Right ventricle myocardium superior (tissue), 1 donor: ENCODE results near the gene CRADD. TPM values are rescaled to one million over a fixed set of nuclear protein-coding genes. Genes with fewer than 3 reads are reported as not detected.

ENCODE experiments used
- ATAC-seq: fragments of 200-7000 bp; cut with Tn5 transposase; one replicate; pipeline ENCODE4 v1.9.1; 2020; ENCODE audit warnings: mild to moderate bottlenecking; ENCODE audit not compliant: poor library complexity
- DNase-seq: peaks from one replicate; pipeline ENCODE4 v3.0.0-alpha.2; 2020
- intact Hi-C: fragments of 100-400 bp; cut with DNase I; formaldehyde crosslinking; loops from one replicate; pipeline ENCODE4 v1.11.2; 2022
- total RNA-seq: library from RNA; stranded (reverse); fragmentation: NEBNext Ultra II Directional; extraction: Animal tissue kit (Norgen Biotek cat#: 25700); gene quantifications from one replicate; pipeline ENCODE4 v1.2.1, GENCODE V29; 2021
- donor health status: DM: no; HTN: yes; CAD: no; lungs with severe emphysema.

The CRADD gene
- total RNA-seq, 1 donor from 2014 or later: 35.8 TPM

DNA sequence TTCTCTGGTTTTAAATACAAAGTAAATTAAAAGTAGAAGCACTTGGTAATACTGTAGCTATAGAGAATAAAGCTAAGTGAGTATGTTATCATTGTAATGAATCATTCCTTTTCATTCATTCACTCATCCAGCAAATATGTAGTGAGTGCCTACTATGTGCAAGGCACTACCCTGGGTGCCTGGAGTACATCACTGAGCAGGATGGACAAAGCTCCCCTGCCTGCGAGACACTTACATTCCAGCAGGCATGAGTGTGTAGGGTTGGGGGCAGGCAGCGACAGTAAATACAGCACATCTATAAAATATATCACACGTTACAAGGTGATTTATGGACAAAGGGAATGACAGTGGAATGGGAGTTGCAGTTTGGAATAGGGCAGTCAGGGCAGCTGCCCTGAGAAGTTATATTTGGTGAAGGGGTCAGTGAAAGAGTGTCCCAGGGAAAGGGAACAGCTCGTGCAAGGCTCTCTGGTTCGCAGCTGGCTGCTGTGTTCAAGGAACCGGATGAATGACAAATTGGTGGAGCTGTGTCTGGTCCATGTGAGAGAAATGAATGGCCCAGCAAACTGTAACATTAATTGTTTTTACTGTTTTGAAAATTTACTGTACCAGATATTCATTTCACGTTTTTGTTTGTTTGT is 159.6 kb downstream of the CRADD start:
- no peak for DNase-seq
- peak; percentile 59 for ATAC-seq
- intact Hi-C loops: no loop called here

DNA sequence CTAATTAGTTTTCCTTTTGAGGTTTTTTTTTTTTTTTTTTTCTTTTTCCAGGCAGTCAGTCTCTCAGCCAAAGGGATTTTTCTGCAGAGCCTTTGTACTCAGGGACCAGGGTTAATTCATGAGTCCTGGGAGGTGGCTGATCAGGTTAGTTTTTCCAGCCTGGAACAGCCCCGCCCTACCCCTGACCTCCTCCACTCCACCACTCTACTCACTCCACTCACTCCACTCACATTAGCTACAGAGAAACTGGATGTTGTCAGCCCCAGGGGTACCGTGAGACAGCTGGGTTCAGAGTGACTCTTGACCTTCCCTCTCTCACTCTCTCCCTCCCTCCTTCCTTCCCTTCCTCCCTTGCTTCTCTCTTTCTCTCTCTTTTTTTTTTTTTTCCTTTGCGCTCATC is 161.0 kb downstream of the CRADD start:
- ATAC-seq (peak; percentile 68), DNase-seq (no peak)
- intact Hi-C loops: no loop called here

DNA sequence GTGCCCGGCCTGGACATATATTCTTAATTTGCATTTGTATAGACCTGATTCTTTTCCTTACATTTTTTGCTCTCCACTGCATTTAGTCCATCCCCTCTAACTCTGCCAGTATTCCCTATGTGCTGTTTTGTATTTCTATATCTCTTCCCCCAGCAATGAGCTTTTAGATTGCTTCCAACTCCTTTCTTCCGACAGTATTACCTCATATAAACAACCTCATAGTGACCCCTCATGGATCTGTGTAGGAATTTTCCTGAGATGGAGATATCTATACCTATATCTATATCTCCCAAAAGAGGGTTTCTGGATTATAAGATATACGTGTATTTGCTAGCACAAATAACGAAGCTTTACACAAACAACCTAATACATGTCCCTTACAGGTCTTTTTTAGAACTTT is 161.9 kb downstream of the CRADD start:
- no peak for ATAC-seq
- intact Hi-C loops: no loop called here
- DNase-seq: no peak

DNA sequence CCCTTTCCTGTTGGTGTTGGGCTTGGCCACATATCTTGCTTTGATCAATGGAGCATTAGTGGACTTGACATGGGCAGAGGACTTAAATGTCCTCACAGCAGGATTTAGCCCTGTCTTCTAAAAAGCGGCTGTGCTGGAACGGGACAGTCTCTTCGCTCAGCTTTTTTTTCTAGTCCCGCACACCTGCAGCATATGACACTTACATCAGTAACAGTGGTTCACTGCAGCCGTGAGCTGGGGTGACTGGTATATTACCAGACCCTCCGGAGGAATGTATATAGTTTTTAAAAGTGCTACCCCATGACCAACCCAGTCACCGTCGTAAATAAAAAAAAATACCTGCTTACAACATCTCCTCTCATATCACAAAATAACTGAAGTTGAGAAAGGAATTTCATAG is 164.5 kb downstream of the CRADD start:
- DNase-seq (no peak), ATAC-seq (no peak)
- intact Hi-C loops: no loop called here

DNA sequence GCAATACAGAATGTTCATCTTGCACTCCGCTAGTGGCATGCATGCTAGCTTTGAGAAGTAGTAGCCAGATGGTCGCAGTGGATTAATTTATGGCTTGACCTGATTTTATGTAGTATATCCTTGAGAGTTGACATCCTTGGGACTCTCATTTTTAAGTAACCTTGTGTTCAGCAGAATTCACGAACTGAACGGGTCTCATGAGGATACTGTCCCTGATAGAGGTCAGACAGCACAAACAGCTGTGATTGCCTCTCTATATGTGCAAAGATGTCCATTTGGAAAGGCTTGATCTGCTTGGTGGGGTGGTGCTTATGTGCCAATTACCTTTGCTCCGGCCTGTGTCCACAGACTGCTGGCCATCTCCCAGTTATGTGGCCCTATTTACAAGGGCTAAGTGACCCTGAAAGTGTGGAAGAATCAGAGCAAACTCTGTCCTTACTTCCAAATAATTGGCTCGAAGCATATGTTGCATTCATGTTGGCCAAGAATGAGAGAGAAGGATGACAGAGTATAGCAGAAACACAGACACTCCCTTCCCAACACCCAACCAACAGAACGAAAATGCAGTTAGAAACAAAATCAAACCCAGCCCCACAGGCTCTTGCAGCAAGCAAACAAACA is 167.1 kb downstream of the CRADD start:
- DNase-seq (no peak), ATAC-seq (no peak)
- intact Hi-C loops: no loop called here

DNA sequence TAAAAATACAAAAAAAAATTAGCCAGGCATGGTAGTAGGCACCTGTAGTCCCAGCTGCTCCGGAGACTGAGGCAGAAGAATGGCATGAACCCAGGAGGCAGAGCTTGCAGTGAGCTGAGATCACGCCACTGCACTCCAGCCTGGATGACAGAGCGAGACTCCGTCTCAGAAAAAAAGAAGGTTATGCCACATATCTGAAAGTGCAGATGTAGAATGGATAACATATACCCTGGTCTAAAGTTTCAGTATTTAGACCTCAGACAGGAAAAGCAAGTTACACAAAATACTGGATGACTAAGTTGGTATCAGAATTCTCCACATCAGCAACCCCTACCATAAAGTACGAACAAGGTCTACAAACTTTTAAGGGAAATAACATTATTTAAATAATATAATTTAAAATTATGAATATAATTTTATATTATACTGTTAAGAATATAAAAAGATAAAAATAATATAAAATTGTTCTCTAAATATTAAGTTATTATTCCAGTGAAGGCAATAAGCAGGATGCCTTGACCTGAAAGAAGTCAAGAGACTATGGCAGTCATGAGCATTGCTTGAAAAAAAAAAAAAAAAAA is 169.9 kb downstream of the CRADD start:
- no peak for DNase-seq
- intact Hi-C loops: no loop called here
- no peak for ATAC-seq

DNA sequence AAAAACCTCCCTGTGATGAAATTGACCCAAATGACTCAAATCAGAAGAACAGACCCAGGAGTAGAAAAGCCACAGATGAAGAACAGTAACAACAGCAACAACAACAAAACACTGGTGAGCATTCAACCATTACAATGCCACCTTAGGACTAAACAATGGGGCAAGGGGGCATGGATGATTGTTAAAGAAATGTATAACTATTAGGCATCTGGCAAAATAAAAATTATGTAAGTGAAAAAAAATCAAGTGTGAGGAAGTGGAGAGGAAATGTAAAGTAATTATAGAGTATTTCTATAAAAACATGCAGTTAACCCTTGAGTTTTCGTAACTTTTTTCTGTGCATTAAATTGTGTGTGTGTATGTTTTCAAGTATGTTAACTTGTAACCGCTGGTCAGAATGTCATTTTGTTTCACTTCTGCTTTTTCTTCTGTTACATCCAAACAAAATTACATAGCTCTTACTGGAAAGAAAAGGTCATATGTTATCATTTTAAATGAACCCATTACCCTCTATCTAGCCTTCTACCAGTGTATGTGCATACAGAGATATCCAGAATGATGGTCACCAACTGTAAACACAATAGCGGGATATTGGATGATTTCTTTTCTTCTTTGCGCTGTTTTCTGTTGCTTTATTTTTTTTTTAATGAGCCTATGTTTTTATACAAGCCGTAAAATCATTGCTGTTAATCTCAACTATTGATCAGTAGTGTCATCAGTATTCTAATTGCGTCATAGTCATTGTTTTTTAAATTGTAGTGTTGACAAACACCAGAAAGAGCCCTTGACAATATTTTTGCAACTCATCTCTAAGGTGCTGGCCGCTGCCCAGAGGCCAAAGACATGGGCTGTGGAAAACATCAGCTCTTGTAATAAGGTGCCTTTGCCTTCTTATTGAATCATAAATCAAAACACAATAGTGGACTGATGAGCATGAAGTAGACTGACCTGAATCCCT is 170.6 kb downstream of the CRADD start:
- intact Hi-C loops: no loop called here
- DNase-seq: no peak
- no peak for ATAC-seq

DNA sequence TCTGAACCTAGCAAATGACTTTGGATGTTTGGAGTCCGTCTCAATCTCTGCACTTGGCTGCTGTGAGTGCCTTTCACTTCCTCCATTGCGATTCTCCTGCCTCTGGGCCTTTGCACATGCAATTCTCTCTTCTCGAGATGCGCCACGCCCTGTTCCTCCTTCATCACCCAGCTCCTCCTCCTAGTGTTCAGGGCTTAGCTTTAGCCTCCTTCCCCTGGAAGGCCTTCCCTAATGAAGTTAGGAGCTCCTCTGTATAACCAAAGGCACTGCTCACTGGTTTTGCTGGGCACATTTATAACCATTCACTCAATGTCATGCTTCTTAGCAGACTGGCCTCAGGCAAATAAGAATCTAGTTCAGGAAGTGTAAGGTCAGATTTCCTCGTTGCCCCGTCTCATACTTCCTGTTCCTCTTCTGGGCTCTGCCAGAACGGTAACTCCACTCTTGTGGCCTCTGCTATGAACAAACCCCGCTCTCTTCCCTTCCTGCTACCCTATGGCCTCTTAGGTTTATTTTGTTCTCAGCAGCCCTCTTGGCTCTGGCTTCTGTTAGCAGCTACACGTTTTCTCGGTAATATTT is 171.4 kb downstream of the CRADD start:
- peak; percentile 53 for DNase-seq
- ATAC-seq: peak; percentile 55
- intact Hi-C loops: no loop called here

DNA sequence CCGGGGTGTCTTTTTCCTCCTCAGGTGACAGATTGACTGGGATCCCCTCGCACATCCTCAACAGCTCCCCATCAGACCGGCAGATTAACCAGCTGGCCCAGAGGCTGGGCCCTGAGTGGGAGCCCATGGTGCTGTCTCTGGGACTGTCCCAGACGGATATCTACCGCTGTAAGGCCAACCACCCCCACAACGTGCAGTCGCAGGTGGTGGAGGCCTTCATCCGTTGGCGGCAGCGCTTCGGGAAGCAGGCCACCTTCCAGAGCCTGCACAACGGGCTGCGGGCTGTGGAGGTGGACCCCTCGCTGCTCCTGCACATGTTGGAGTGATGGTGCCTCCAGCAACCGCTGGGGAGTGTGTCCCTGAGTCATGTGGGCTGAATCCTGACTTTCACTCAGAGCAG is 172.8 kb downstream of the CRADD start:
- intact Hi-C loops: no loop called here
- ATAC-seq (no peak), DNase-seq (no peak)

DNA sequence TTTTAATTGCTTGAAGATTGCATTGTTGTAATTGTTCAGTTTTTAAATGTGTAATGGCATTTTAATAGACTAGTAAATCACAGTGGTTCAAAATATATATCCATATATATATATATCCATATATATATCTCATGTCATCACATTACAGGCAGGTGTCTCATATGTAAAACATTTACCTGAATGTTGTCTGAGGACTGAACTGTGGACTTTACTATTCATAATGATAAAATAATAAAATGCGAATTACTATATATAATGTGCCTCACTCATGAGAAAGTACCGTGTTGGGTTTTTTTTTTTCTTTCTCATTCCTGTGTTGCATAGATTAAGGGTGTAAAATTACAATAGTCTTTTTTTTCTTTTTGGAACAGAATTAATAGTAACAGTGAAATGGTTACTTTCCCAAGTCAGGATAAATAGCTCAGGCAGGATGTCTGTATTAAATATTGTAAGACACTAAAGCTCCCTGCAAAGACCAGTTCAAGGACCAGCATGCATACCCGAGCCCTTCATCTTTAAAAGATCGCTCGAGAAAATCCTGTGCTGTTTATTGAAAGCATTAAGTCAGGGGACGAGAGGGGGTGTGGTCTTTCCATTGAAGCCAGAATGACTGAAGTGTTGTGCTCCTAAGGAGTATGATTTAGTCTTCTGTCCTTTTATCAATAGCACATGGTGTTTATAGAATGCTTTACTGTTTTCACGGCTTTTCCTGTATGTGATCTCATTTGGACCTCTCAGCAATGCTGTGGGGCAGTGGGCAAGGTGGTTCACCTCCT is 173.5 kb downstream of the CRADD start:
- DNase-seq (no peak), ATAC-seq (no peak)
- intact Hi-C loops: no loop called here

DNA sequence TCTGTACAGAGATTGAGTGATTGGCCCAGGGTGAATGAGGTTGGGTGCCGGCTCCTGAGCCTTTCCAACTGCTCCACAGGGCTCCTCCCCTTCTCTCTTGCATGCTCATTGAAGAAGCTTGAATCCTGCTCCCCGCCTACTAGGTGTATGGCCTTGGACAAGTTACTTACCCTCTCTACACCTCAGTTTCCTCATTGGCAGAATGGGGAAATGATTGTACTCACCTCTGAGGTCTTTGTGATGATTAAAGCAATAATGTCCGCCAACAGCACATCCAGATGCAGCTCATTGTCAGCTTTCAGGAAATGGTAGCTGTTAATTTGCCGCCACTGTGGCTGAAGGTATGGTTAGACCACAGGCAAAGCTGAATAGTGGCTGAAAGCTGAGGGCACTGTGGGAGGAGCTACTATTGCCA is 174.1 kb downstream of the CRADD start:
- ATAC-seq: no peak
- no peak for DNase-seq
- intact Hi-C loops: no loop called here

DNA sequence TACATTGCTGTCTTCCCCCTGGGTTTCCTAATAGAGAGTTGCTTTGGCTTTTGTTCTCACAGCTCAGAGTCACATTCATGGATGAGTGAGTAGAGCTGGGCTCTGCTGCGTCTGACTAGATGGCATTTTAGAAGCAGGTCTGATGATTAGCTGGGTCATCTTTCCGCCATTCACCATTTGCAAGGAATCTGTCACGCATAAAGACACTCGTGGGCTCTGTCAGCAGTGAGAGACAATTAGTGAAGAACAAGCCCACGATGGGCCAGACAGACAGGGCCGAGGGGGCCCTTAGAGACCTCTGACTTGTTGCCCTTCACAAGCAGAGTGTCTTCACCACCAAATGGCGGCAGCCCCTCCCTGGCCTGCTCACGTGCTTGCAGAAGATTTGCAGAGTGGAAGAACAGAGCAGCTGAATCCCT is 175.0 kb downstream of the CRADD start:
- ATAC-seq (no peak), DNase-seq (no peak)
- intact Hi-C loops: no loop called here

DNA sequence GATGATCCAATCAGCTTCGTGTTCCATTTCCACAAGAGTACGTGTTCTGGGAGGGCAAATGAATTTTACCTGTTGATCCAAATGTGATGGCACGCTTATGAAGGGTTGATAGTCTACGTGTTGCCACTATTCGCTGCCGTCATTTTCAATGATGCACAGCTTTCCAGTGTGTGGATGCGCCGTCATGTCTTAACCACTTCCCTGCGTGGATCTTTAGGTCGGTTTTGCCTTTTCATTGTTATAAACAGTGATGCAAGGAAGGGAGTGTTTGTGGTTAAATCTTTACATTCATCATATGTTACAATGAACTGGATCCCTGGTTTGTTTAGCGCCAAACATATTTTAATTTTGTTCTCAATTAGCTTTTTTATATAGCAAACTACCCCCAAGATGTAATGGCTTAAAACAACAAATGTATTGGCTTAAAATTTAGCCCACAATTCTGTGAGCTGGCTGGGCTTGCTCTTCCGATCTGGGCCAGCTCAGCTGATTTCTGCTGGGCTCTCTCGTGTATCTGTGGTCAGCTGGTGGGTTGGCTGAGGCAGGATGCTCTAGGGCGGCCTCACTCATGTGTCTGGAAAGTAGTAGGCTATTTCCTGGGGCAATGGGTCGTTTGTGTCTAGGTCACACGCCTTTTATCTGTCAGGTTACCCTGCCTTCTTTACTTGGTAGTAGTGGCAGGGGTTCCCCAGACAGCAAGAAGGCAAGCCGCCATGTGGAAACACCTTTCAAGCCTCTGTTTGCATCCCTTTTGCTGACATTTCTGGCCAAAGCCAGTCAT is 176.7 kb downstream of the CRADD start:
- ATAC-seq (no peak), DNase-seq (no peak)
- intact Hi-C loops: no loop called here

DNA sequence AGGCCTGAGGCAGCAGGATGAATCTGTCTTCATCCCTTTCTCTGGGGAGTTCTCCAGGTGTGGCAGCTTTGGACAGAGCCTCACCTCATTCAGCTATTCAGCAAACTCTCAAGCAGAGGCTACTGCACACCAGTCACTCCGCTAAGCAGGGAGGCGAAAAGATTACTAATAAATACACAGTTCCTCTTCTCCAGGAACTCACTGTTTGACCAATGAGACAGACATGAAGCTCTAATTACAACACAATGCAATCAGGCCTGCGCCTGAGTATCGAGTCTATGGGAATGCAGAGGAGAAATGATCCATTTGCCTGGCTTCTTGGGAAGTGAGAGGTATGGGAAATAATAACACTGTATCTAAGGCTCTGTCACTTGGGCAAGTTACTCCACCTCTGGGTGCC is 178.1 kb downstream of the CRADD start:
- no peak for DNase-seq
- no peak for ATAC-seq
- intact Hi-C loops: no loop called here

DNA sequence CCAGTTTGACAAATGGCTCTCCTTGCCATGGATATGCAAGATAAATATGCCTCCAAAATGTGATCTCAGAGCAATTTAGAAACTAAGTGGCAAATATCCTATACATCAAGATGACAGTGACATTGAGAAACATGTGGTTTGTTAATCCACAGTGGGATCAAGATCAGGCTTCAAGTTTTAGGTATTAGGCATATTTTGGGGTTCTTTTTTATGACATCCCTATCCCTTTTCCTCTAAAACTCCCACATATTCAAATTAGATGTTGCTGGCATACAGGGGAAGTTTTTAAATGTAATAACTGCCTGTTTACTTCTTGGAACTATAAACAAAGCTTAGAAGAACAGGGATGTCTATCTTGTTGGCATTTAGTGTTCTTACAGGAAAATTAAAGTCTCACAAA is 179.4 kb downstream of the CRADD start:
- intact Hi-C loops: no loop called here
- no peak for DNase-seq

DNA sequence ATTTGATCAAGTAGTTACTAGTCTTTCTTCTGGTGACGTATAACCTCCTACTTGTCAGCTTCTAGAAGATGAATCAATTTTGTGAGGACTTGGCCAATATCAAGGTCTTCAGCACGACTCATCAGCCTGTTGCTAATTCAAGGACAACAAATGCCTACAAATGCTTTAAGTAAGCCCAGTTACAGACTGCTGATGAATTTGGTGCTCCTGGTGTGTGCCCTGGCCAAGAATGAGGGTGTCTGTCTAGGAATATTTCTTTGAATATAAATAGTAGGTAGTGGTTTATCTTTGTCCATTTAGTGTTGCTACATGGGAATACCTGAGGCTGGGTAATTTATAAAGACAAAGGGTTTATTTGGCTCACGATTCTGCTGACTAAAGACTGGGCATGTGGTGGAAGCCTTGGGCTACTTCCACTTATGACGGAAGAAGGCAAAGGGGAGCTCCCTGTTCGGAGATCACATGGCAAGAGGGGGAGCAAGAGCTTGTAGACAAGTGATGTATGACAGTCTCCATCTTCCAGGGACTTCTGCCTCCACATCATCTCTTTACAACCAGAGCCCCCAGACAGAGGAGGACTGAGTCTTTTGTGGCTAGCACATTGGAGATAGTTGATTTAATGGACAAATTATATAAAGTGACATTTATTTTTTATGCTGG is 180.2 kb downstream of the CRADD start:
- intact Hi-C loops: no loop called here
- ATAC-seq: peak; percentile 58
- DNase-seq: no peak

More for the DNA sequence above, 179.4 kb downstream of the CRADD start:
- no peak for ATAC-seq

DNA sequence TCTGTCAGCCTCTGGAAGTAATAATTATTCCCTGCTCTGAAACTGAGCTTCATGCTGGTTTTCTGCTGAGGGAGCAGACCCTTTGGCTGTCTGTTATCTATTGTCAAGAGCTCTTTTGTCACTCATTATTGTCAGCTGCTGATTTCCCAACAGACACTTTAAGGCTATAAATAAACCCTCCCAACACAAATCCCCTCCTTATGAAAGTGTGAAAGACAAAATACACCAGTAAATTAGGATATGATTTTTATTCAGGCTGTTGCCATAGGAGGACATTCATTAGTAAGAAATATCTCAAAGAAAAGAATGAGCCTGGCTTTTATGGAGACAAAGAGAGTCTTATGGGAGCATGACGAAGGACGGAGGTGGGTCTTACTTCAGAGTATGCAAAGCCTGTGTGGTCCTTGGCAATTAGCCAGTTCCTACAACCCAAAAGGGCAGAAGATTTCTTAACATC is 180.8 kb downstream of the CRADD start:
- peak; percentile 76 for ATAC-seq
- no peak for DNase-seq
- intact Hi-C loops: no loop called here
